Progenitor cell of endocrine pancreas (in vitro differentiated cells): Measurements from ENCODE around the gene GSTM3. TPM values are rescaled to one million over a fixed set of nuclear protein-coding genes. Genes with fewer than 3 reads are reported as not detected.

Experiments
- DNase-seq: peaks from one replicate; pipeline ENCODE4 v3.0.0; 2021; ENCODE audit warnings: low spot score; ENCODE audit not compliant: unreplicated experiment
- H3K27ac Mint-ChIP-seq: 2 replicates; pipeline ENCODE4 v1.8.0; 2021; ENCODE audit warnings: mild to moderate bottlenecking, moderate library complexity, mixed read lengths
- H3K27me3 Mint-ChIP-seq: 2 replicates; pipeline ENCODE4 v1.8.0; 2021; ENCODE audit warnings: mixed read lengths
- H3K36me3 Mint-ChIP-seq: 2 replicates; pipeline ENCODE4 v1.8.0; 2022; ENCODE audit warnings: mixed read lengths; ENCODE audit not compliant: insufficient read depth
- H3K4me1 Mint-ChIP-seq: 2 replicates; pipeline ENCODE4 v1.8.0; 2021; ENCODE audit warnings: low read depth, mixed read lengths
- H3K4me3 Mint-ChIP-seq: 2 replicates; pipeline ENCODE4 v1.8.0; 2021; ENCODE audit warnings: low read depth, mild to moderate bottlenecking, moderate library complexity, mixed read lengths
- H3K9me3 Mint-ChIP-seq: 2 replicates; pipeline ENCODE4 v1.8.0; 2021; ENCODE audit warnings: low read depth, mixed read lengths
- CTCF ChIP-seq: fragments of 200-600 bp; sonication (generic); IDR thresholded peaks from one replicate; pipeline ENCODE4 v1.5.0; 2021; ENCODE audit warnings: antibody characterized with exemption, mild to moderate bottlenecking; ENCODE audit not compliant: unreplicated experiment
- total RNA-seq: library from RNA; stranded (reverse); gene quantifications from 2 replicates; pipeline ENCODE4 v1.2.1, GENCODE V29; 2021

GSTM3 gene
- total RNA-seq, 1 donor from 2014 or later = 83.1 TPM

- H3K4me1 Mint-ChIP-seq = no peaks in the 10 kb centered on the region
- no peak overlapping the region for H3K4me3 Mint-ChIP-seq
- no peaks in the 10 kb centered on the region for H3K27me3 Mint-ChIP-seq
- H3K36me3 Mint-ChIP-seq = no peaks in the 10 kb centered on the region
- no peak overlapping the region for H3K27ac Mint-ChIP-seq
- TF ChIP-seq CTCF = no peak
- peaks cover under 1% of the 10 kb centered on the region for H3K9me3 Mint-ChIP-seq
- no peak for DNase-seq
Measured at GRCh38 chr1:109775398-109775797, 34.6 kb upstream of the GSTM3 start.

- no peaks in the 10 kb centered on the region for H3K36me3 Mint-ChIP-seq
- DNase-seq = no peak
- peaks cover 8% of the 10 kb centered on the region for H3K27me3 Mint-ChIP-seq
- H3K4me1 Mint-ChIP-seq = no peaks in the 10 kb centered on the region
- no peaks in the 10 kb centered on the region for H3K9me3 Mint-ChIP-seq
- TF ChIP-seq CTCF = no peak
- H3K27ac Mint-ChIP-seq = no peak overlapping the region
- no peak overlapping the region for H3K4me3 Mint-ChIP-seq
Measured at GRCh38 chr1:109773900-109774485, 33.2 kb upstream of the GSTM3 start.

GRCh38 chr1:109773203-109773899, 32.5 kb upstream of the GSTM3 start:
- H3K9me3 Mint-ChIP-seq = no peaks in the 10 kb centered on the region
- peak; percentile 63 for DNase-seq
- no peaks in the 10 kb centered on the region for H3K36me3 Mint-ChIP-seq
- peaks cover 8% of the 10 kb centered on the region for H3K27me3 Mint-ChIP-seq
- H3K4me1 Mint-ChIP-seq = no peaks in the 10 kb centered on the region
- H3K4me3 Mint-ChIP-seq = no peak overlapping the region
- peak; percentile 87 for TF ChIP-seq CTCF
- H3K27ac Mint-ChIP-seq = no peak overlapping the region

GRCh38 chr1:109772658-109773202, 31.9 kb upstream of the GSTM3 start:
- H3K9me3 Mint-ChIP-seq = no peaks in the 10 kb centered on the region
- H3K4me3 Mint-ChIP-seq = no peak overlapping the region
- no peak overlapping the region for H3K27ac Mint-ChIP-seq
- TF ChIP-seq CTCF = no peak
- H3K4me1 Mint-ChIP-seq = no peaks in the 10 kb centered on the region
- peaks cover 8% of the 10 kb centered on the region for H3K27me3 Mint-ChIP-seq
- no peak for DNase-seq
- H3K36me3 Mint-ChIP-seq = no peaks in the 10 kb centered on the region

GRCh38 chr1:109771712-109772657, 31.1 kb upstream of the GSTM3 start:
- Mint-ChIP-seq H3K27ac (no peak overlapping the region), H3K9me3 (no peaks in the 10 kb centered on the region), H3K27me3 (peaks cover 8% of the 10 kb centered on the region), H3K4me1 (no peaks in the 10 kb centered on the region), H3K4me3 (no peak overlapping the region), H3K36me3 (no peaks in the 10 kb centered on the region)
- no peak for TF ChIP-seq CTCF
- DNase-seq = no peak
